K562 treated with DMSO at 1 percent for 24 hours (cell line): ENCODE data around the gene DES. TPM values are rescaled to one million over a fixed set of nuclear protein-coding genes. Genes with fewer than 3 reads are reported as not detected.

Source experiments
- total RNA-seq: library from RNA; unstranded; fragments of 300-600 nt; gene quantifications from 2 replicates; pipeline ENCODE4 v1.2.3, GENCODE V29; 2022; ENCODE audit warnings: low read depth; ENCODE audit not compliant: insufficient read depth

DES gene
- 21.0 TPM in 2 replicates for total RNA-seq

DNA sequence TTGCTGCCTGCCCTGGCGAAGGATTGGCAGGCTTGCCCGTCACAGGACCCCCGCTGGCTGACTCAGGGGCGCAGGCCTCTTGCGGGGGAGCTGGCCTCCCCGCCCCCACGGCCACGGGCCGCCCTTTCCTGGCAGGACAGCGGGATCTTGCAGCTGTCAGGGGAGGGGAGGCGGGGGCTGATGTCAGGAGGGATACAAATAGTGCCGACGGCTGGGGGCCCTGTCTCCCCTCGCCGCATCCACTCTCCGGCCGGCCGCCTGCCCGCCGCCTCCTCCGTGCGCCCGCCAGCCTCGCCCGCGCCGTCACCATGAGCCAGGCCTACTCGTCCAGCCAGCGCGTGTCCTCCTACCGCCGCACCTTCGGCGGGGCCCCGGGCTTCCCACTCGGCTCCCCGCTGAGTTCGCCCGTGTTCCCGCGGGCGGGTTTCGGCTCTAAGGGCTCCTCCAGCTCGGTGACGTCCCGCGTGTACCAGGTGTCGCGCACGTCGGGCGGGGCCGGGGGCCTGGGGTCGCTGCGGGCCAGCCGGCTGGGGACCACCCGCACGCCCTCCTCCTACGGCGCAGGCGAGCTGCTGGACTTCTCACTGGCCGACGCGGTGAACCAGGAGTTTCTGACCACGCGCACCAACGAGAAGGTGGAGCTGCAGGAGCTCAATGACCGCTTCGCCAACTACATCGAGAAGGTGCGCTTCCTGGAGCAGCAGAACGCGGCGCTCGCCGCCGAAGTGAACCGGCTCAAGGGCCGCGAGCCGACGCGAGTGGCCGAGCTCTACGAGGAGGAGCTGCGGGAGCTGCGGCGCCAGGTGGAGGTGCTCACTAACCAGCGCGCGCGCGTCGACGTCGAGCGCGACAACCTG is at the start of gene DES:
Gene DES (plus strand): TSS at position 223 of the 857 bp plus-strand sequence. CDS start 86 bp downstream, at position 309.

GRCh38 chr2:219387306-219388120 is 30.7 kb upstream of the DES start, which contains the start of gene DNPEP:
DNPEP (minus strand) TSS chr2:219387912; CDS start chr2:219387794, 118 bp downstream.

GRCh38 chr2:219434718-219435525 is 16.7 kb downstream of the DES start, which contains the start of gene SPEG:
SPEG (plus strand) TSS chr2:219434843; CDS start chr2:219434978, 135 bp downstream.

Other genes starting within 250 kb of the DES start
- 0.38 and 0.43 TPM in 2 replicates for gene SLC23A3, start 248.3 kb upstream of the DES start, total RNA-seq
- 65.7 and 71.2 TPM in 2 replicates for gene CNPPD1, start 241.5 kb upstream of the DES start, total RNA-seq
- 34.7 and 36.3 TPM in 2 replicates for gene RETREG2, start 240.1 kb upstream of the DES start, total RNA-seq
- 39.5 and 43.7 TPM in 2 replicates for gene ZFAND2B, start 211.6 kb upstream of the DES start, total RNA-seq
- 21.7 and 26.6 TPM in 2 replicates for gene ABCB6, start 199.4 kb upstream of the DES start, total RNA-seq
- gene ATG9A, start 188.7 kb upstream of the DES start, total RNA-seq: 39.6 and 40.5 TPM in 2 replicates
- 27.6 and 28.6 TPM in 2 replicates for gene ANKZF1, start 188.6 kb upstream of the DES start, total RNA-seq
- 5.0 and 5.2 TPM in 2 replicates for gene GLB1L, start 172.9 kb upstream of the DES start, total RNA-seq
- gene STK16, start 172.9 kb upstream of the DES start, total RNA-seq: 19.6 and 19.8 TPM in 2 replicates
- not detected in 2 replicates for gene TUBA4B, start 165.1 kb upstream of the DES start, total RNA-seq
- 88.8 and 98.5 TPM in 2 replicates for gene TUBA4A, start 164.5 kb upstream of the DES start, total RNA-seq
- gene DNAJB2, start 139.0 kb upstream of the DES start, total RNA-seq: 34.4 and 41.9 TPM in 2 replicates
- 0.42 TPM in 1 of 2 replicates, not detected in the other for gene PTPRN, start 109.0 kb upstream of the DES start, total RNA-seq
- gene RESP18, start 85.6 kb upstream of the DES start, total RNA-seq: not detected in 2 replicates
- gene DNPEP, start 30.5 kb upstream of the DES start, total RNA-seq: 73.1 and 77.1 TPM in 2 replicates
- gene SPEG, start 16.5 kb downstream of the DES start, total RNA-seq: 13.5 and 19.0 TPM in 2 replicates
- gene GMPPA, start 80.5 kb downstream of the DES start, total RNA-seq: 162 and 187 TPM in 2 replicates
- gene ASIC4, start 96.1 kb downstream of the DES start, total RNA-seq: 6.1 and 6.5 TPM in 2 replicates
- gene CHPF, start 125.4 kb downstream of the DES start, total RNA-seq: 118 and 119 TPM in 2 replicates
- 2.2 and 2.3 TPM in 2 replicates for gene TMEM198, start 125.7 kb downstream of the DES start, total RNA-seq
- 52.6 and 62.8 TPM in 2 replicates for gene OBSL1, start 153.2 kb downstream of the DES start, total RNA-seq
- gene INHA, start 153.9 kb downstream of the DES start, total RNA-seq: 5.0 and 5.3 TPM in 2 replicates
- 6.7 and 7.6 TPM in 2 replicates for gene STK11IP, start 179.5 kb downstream of the DES start, total RNA-seq
- gene SLC4A3, start 209.3 kb downstream of the DES start, total RNA-seq: 0.20 and 0.32 TPM in 2 replicates